B cell (primary cell): ENCODE measurements around the gene AFDN.

ENCODE experiments used
- CTCF ChIP-seq: fragments of 200-600 bp; IDR thresholded peaks from one replicate; pipeline ENCODE4 v1.8.0; 2022; ENCODE audit warnings: antibody characterized with exemption, mild to moderate bottlenecking
- EZH2 ChIP-seq: IDR thresholded peaks from 2 replicates; pipeline ENCODE4 v1.6.1; 2012; ENCODE audit warnings: borderline replicate concordance, low read depth, mild to moderate bottlenecking, moderate library complexity, low read length; ENCODE audit not compliant: insufficient read depth, poor library complexity, severe bottlenecking

- TF ChIP-seq CTCF (no peak), EZH2 (no peak)
These were observed 34.8 kb upstream of the AFDN start for GRCh38 chr6:167791780-167792478.
